Activated naive CD4-positive, alpha-beta T cell treated with anti-CD3 and anti-CD28 coated beads, Interleukin-2, amount 10 ng/mL, durations not matched to agents 7 days and 5 days (primary cell): Measurements from ENCODE around the gene GLRB.
"Not testable (repeated sequence)": the region's sequence is repeated elsewhere in the genome, so short reads cannot be mapped to it uniquely, and the experiment has no call there.

Experiments
- CTCF ChIA-PET: fragments of 350-600 bp; sonication (Branson Sonifier 250); formaldehyde crosslinking; loops from one replicate; lab custom pipeline; 2021; ENCODE audit warnings: antibody characterized with exemption; lab: Charles Lee
- DNase-seq: peaks from one replicate; pipeline ENCODE4 v3.0.0-alpha.2; 2020
- H3K27ac Mint-ChIP-seq: one replicate; pipeline ENCODE4 v1.8.0; 2021; ENCODE audit warnings: mild to moderate bottlenecking, moderate library complexity, mixed read lengths
- H3K27me3 Mint-ChIP-seq: one replicate; pipeline ENCODE4 v1.8.0; 2021; ENCODE audit warnings: mild to moderate bottlenecking, mixed read lengths
- H3K36me3 Mint-ChIP-seq: one replicate; pipeline ENCODE4 v1.8.0; 2021; ENCODE audit warnings: mixed read lengths
- H3K4me1 Mint-ChIP-seq: one replicate; pipeline ENCODE4 v1.8.0; 2021; ENCODE audit warnings: mixed read lengths
- H3K4me3 Mint-ChIP-seq: one replicate; pipeline ENCODE4 v1.8.0; 2021; ENCODE audit warnings: mild to moderate bottlenecking, moderate library complexity, mixed read lengths
- H3K9me3 Mint-ChIP-seq: one replicate; pipeline ENCODE4 v1.8.0; 2021; ENCODE audit warnings: mixed read lengths

GLRB gene

GRCh38 chr4:157075811-157076577, at the start of gene GLRB:
Gene GLRB (plus strand): TSS chr4:157076150. CDS start chr4:157078025, 1,875 bp downstream.
- Mint-ChIP-seq H3K27ac (no peak within 1 kb of the TSS), H3K4me3 (no peak within 1 kb of the TSS)
- CTCF ChIA-PET, result no interaction called here

GRCh38 chr4:157035471-157035870, 40.5 kb upstream of the GLRB start:
- no peaks in the 10 kb centered on the region for H3K27me3 Mint-ChIP-seq
- CTCF ChIA-PET, result no interaction called here
- no peaks in the 10 kb centered on the region for H3K4me1 Mint-ChIP-seq

More at GRCh38 chr4:157075811-157076577, at the start of gene GLRB:
- H3K9me3 Mint-ChIP-seq, result no peaks in the 10 kb centered on the region
- H3K4me1 Mint-ChIP-seq, result no peaks in the 10 kb centered on the region
- no peak for DNase-seq
- no peaks in the 10 kb centered on the region for H3K36me3 Mint-ChIP-seq
- peaks cover 16% of the 10 kb centered on the region for H3K27me3 Mint-ChIP-seq

GRCh38 chr4:157040405-157040804, 35.5 kb upstream of the GLRB start:
- Mint-ChIP-seq H3K9me3 (no peaks in the 10 kb centered on the region), H3K27ac (no peak overlapping the region), H3K27me3 (no peaks in the 10 kb centered on the region), H3K36me3 (no peaks in the 10 kb centered on the region), H3K4me3 (no peak overlapping the region), H3K4me1 (no peaks in the 10 kb centered on the region)
- no peak for DNase-seq
- CTCF ChIA-PET, result no interaction called here

More at GRCh38 chr4:157035471-157035870, 40.5 kb upstream of the GLRB start:
- H3K9me3 Mint-ChIP-seq, result no peaks in the 10 kb centered on the region
- H3K27ac Mint-ChIP-seq, result no peak overlapping the region
- no peaks in the 10 kb centered on the region for H3K36me3 Mint-ChIP-seq
- no peak for DNase-seq
- H3K4me3 Mint-ChIP-seq, result no peak overlapping the region

GRCh38 chr4:157043131-157043530, 32.8 kb upstream of the GLRB start:
- H3K4me3 Mint-ChIP-seq, result no peak overlapping the region

GRCh38 chr4:157045507-157046127, 30.3 kb upstream of the GLRB start:
- DNase-seq, result no peak
- CTCF ChIA-PET, result interaction anchor here (0.6 to 1.3 kb wide), 2 partner anchors 19 to 29 kb away, joined by 3 read pairs; no protein-coding TSS in a partner anchor
- no peaks in the 10 kb centered on the region for H3K27me3 Mint-ChIP-seq

More at GRCh38 chr4:157043131-157043530, 32.8 kb upstream of the GLRB start:
- Mint-ChIP-seq H3K36me3 (no peaks in the 10 kb centered on the region), H3K4me1 (no peaks in the 10 kb centered on the region), H3K27me3 (no peaks in the 10 kb centered on the region), H3K9me3 (no peaks in the 10 kb centered on the region), H3K27ac (no peak overlapping the region)
- no peak for DNase-seq
- CTCF ChIA-PET, result no interaction called here

GRCh38 chr4:157048248-157048647, 27.7 kb upstream of the GLRB start:
- Mint-ChIP-seq H3K4me1 (no peaks in the 10 kb centered on the region), H3K4me3 (no peak overlapping the region), H3K9me3 (no peaks in the 10 kb centered on the region), H3K27ac (no peak overlapping the region), H3K27me3 (no peaks in the 10 kb centered on the region), H3K36me3 (no peaks in the 10 kb centered on the region)
- CTCF ChIA-PET, result no interaction called here
- DNase-seq, result no peak

More at GRCh38 chr4:157045507-157046127, 30.3 kb upstream of the GLRB start:
- no peaks in the 10 kb centered on the region for H3K9me3 Mint-ChIP-seq
- H3K27ac Mint-ChIP-seq, result no peak overlapping the region
- H3K4me1 Mint-ChIP-seq, result no peaks in the 10 kb centered on the region
- no peaks in the 10 kb centered on the region for H3K36me3 Mint-ChIP-seq
- no peak overlapping the region for H3K4me3 Mint-ChIP-seq

DNA sequence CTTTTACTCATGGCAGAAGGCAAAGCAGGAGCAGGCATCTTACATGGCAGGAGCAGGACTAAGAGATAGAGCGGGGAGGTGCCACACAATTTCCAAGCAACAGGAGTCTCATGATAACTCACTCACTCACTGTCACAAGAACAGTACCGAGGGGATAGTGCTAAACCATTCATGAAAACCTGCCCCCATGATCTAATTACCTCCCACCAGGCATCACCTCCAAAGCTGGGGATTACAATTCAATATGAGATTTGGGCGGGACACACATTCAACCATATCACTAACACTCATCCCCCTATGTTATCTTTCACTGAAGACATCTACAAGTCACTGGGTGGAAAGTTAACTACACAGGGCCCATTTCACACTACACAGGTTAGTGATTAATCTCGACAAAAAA, 25.4 kb upstream of the GLRB start:
- CTCF ChIA-PET, result no interaction called here
- no peaks in the 10 kb centered on the region for H3K36me3 Mint-ChIP-seq
- no peaks in the 10 kb centered on the region for H3K27me3 Mint-ChIP-seq
- H3K4me1 Mint-ChIP-seq, result no peaks in the 10 kb centered on the region
- H3K27ac Mint-ChIP-seq, result no peak overlapping the region
- no peak for DNase-seq
- no peaks in the 10 kb centered on the region for H3K9me3 Mint-ChIP-seq
- H3K4me3 Mint-ChIP-seq, result no peak overlapping the region

DNA sequence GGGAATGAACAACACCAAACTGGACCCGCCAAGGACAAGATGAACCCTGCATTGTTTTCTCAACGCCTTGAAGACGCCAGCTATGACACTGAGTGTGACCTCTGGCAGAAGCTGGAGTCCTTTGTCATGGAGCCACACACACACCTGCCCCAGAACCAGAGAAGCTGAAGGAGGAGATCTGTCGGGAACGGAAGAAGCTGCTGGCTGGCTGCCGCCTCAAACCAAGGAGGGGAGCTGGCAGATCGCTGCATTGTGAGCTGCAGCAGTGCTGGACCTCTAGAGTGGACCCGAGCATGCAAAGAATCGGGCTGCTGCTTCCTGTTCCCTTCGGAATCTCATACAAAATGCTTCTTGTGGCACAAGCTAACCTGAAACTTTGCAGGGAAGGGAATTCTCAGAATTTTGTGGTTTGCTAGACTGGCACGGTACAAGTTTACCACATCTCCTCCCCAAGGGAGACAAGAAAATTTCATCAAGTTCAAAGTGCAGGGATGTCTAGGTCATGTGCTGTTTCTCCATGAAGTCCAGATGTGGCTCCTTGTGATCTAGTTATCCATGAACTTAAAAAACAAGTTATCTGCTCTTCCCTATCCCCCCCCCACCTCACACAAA, 23.4 kb upstream of the GLRB start:
- DNase-seq, result no peak
- Mint-ChIP-seq H3K36me3 (no peaks in the 10 kb centered on the region), H3K4me1 (no peaks in the 10 kb centered on the region), H3K27me3 (no peaks in the 10 kb centered on the region), H3K27ac (no peak overlapping the region), H3K9me3 (no peaks in the 10 kb centered on the region), H3K4me3 (no peak overlapping the region)
- CTCF ChIA-PET, result no interaction called here

DNA sequence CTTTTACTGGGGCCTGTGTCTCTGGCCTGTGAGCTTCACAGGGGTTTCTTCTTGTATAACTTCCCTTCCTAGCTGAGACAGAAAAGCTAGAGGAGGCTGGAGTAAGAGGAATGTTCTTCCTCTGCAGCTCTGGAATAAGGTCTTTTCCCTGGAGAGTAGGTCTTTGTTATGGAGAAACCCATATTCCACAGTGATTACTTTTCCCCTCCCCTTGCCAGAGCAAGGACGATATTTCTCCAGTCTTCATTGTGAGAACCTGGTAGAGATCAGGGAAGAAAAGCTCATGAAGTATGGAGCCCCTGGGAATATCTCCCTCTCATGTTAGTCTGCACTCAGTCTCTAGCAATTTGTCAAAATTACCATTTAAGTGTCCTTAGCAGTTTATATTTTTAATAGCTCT, 18.7 kb upstream of the GLRB start:
- no peak for DNase-seq
- Mint-ChIP-seq H3K27me3 (no peaks in the 10 kb centered on the region), H3K27ac (no peak overlapping the region), H3K9me3 (no peaks in the 10 kb centered on the region), H3K4me3 (no peak overlapping the region), H3K4me1 (no peaks in the 10 kb centered on the region), H3K36me3 (no peaks in the 10 kb centered on the region)
- CTCF ChIA-PET, result no interaction called here

GRCh38 chr4:157058899-157059298, 17.1 kb upstream of the GLRB start:
- H3K27me3 Mint-ChIP-seq, H3K9me3 Mint-ChIP-seq, DNase-seq, H3K4me3 Mint-ChIP-seq, H3K4me1 Mint-ChIP-seq, CTCF ChIA-PET, H3K36me3 Mint-ChIP-seq, H3K27ac Mint-ChIP-seq: not testable (repeated sequence)

DNA sequence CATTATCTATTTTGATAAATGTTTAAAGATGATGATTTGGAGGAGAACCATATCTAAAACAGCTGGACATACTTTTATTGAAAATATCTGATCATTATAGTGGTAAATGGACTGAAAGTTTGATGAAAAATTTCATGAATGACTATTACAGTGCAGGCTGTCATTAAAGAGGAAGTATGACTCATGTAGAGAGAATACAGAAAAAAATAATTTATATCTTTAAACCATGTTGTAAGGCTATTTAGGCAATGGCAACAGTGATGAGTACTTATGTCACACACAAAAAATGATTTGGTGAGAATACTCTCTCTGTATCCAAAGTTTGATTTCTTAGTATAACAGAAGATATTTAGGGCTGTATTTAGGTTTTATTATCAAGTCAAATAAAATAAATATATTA, 3.9 kb upstream of the GLRB start:
- no peak for DNase-seq
- CTCF ChIA-PET, result no interaction called here
- H3K4me3 Mint-ChIP-seq, result no peak overlapping the region
- H3K4me1 Mint-ChIP-seq, result no peaks in the 10 kb centered on the region
- peaks cover 16% of the 10 kb centered on the region for H3K27me3 Mint-ChIP-seq
- no peaks in the 10 kb centered on the region for H3K9me3 Mint-ChIP-seq
- no peaks in the 10 kb centered on the region for H3K36me3 Mint-ChIP-seq
- H3K27ac Mint-ChIP-seq, result no peak overlapping the region

- no peaks in the 10 kb centered on the region for H3K4me1 Mint-ChIP-seq
- no peak overlapping the region for H3K4me3 Mint-ChIP-seq
- CTCF ChIA-PET, result no interaction called here
- H3K27me3 Mint-ChIP-seq, result peaks cover 16% of the 10 kb centered on the region
- no peak for DNase-seq
- H3K9me3 Mint-ChIP-seq, result no peaks in the 10 kb centered on the region
- H3K36me3 Mint-ChIP-seq, result no peaks in the 10 kb centered on the region
- no peak overlapping the region for H3K27ac Mint-ChIP-seq
These were observed 549 bp upstream of the GLRB start for GRCh38 chr4:157075401-157075800.

GRCh38 chr4:157076578-157076947, 613 bp downstream of the GLRB start:
- Mint-ChIP-seq H3K4me3 (no peak overlapping the region), H3K36me3 (no peaks in the 10 kb centered on the region), H3K27ac (no peak overlapping the region), H3K4me1 (no peaks in the 10 kb centered on the region), H3K9me3 (no peaks in the 10 kb centered on the region), H3K27me3 (peaks cover 16% of the 10 kb centered on the region)
- CTCF ChIA-PET, result no interaction called here
- no peak for DNase-seq

GRCh38 chr4:157079441-157079840, 3.5 kb downstream of the GLRB start:
- H3K27me3 Mint-ChIP-seq, result peaks cover 16% of the 10 kb centered on the region
- H3K4me3 Mint-ChIP-seq, result no peak overlapping the region
- CTCF ChIA-PET, result no interaction called here
- H3K27ac Mint-ChIP-seq, result no peak overlapping the region
- no peaks in the 10 kb centered on the region for H3K9me3 Mint-ChIP-seq
- no peak for DNase-seq
- no peaks in the 10 kb centered on the region for H3K4me1 Mint-ChIP-seq
- H3K36me3 Mint-ChIP-seq, result no peaks in the 10 kb centered on the region

GRCh38 chr4:157080605-157081004, 4.7 kb downstream of the GLRB start:
- Mint-ChIP-seq H3K4me3 (no peak overlapping the region), H3K27me3 (peaks cover 13% of the 10 kb centered on the region), H3K27ac (no peak overlapping the region), H3K4me1 (no peaks in the 10 kb centered on the region), H3K36me3 (no peaks in the 10 kb centered on the region), H3K9me3 (no peaks in the 10 kb centered on the region)
- no peak for DNase-seq
- CTCF ChIA-PET, result no interaction called here
